ENCODE data around the gene CRLF3.
A peak's percentile ranks its signal among the peaks of the same experiment; 100 is the strongest.
"Not testable (repeated sequence)": the region's sequence is repeated elsewhere in the genome, so short reads cannot be mapped to it uniquely, and the experiment has no call there.

Gene CRLF3

DNA sequence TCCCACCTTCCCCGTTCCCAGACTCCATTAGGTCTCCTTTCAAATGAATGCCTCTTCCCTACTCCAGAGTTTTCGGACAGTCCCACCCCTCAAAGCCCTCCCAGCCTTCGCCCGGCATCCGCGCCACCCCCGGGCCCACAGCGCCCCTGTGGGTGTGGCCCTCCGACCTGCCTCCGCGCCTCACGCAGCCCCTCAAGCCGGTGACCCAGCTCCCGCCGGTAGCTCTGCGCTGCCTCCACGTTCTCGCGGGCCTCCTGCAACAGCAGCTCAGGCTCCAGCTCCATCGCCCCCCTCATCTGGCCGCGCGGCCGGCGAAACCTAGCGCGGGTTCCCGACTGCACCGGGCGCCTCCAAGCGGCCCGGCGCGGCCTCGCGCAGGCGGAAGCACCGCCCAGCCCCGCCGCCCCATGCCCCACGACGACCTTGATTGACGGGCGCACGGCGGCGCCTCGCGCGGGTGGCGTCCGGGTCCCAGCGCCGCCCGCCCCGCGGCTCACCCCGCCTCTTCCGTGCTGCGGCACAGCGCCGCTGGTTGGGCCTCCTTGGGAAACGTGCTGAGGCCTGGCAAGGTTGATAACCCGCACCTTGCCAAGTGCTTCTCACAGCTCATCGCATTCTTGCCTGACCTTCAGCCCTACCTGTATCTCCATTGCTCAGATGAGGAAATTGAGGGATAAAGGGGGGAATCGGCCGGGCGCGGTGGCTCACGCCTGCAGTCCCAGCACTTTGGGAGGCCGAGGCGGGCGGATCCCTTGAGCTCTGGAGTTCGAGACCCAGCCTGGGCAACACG is at the start of gene CRLF3:
TSS of gene CRLF3 (minus strand) at position 337 of the 790 bp plus-strand sequence. CDS start at position 296, 41 bp downstream.
- peak; percentile 90 to 91 for DNase-seq

DNA sequence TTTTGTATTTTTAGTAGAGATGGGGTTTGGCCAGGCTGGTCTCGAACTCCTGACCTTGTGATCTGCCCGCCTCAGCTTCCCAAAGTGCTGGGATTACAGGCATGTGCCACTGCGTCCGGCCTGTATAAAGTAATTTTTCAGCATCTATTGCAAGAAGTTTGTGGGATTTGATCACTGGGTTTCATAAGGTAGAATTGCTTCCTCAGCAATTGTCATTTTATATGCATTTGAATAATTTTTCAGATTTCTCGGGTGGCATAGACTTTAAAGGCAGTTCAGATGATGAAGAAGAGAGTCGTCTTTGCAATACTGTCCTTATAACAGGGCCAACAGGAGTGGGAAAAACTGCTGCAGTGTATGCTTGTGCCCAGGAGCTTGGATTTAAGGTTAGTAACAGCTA is 44.5 kb upstream of the CRLF3 start:
- no peak for DNase-seq

DNA sequence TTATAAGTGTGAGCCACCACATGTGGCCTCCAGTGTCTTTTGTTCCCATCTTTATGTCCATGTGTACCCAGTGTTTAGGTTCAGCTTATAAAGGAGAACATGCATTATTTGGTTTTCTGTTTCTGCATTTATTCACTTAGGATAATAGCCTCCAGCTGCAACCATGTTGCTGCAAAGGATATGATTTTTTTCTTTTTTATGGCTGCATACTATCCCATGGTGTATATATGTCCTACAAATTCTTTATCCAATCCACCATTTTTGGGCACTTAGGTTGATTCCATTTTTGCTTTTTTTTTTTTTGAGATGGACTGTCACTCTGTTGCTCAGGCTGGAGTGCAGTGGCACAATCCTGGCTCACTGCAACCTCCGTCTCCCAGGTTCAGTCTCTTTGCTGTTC is 40.1 kb upstream of the CRLF3 start:
- no peak for DNase-seq

- DNase-seq: no peak
Measured at GRCh38 chr17:30858556-30859250, 34.2 kb upstream of the CRLF3 start.

DNA sequence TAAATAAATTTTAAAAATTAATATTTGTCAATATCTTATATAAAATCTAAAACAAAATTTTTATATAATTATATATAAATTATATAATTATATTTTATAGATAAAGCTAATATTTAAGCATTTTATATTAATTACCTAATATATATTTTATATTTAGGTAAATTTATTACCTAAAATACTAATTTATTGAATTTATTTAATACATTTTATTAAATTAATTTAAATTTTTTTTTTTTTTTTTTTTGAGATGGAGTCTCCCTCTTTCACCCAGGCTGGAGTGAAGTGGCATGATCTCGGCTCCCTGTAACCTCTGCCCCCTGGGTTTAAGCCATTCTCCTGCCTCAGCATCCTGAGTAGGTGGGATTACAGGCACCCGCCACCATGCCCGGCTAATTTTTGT is 29.7 kb upstream of the CRLF3 start:
- no peak for DNase-seq

DNA sequence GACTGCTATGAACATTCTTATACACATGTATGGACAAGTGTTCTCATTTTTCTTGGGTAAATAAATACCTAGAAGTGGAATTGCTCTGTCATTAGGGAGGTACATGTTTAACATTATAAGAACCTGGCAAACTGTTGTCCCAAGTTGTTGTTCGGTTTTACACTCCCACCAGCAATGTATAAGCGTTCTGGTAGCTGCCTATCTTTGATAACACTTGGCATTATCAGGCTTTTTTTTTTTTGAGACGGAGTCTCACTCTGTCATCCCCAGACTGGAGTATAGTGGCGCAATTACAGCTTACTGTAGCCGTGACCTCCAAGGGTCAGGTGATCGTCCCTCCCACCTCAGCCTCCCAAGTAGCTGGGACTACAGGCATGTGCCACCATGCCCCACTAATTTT is 23.5 kb upstream of the CRLF3 start:
- no peak for DNase-seq

DNA sequence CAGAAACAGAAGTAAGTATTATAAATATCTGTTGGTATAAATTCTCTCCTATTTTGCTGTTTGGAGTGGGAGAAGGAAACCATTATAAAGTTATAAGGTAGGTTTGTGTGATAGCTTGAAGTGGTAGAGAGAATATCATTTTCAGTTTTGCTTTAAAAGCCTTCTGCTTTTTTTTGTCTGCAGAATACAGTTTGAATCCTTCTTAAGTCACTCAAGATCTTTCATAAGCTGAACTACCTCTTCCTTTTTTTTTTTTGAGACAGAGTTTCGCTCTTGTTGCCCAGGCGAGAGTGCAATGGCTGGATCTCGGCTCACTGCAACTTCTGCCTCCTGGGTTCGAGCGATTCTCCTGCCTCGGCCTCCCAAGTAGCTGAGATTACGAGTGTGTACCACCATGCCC is 16.3 kb upstream of the CRLF3 start:
- DNase-seq: no peak

DNA sequence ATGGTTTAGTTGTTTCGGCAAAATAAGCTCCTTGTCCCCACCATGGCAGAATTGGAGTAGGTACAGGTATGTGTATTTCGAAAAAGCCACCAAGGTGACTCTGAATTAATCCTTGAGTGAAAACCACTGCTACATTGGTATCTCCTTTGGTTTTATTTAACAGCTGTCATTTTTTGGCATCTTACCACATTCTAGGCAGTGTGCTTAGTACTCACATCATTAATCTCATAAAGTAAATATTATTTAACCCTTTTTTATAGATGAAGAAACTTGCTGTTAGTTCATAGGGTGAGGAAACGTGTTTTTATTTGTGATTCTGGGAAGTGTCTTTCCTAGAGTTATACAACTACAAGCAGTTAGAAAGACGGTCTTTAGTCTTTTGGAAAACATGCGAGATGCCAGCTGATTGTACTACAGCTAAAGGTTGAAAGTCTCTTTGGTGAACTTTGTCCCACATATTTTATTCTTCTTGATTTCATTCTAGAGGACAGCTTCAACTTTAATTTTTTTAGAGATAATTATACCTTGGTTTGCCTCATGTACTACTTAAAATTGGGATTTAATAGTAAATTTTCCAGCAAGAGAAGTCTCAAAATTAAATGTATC is 13.8 kb upstream of the CRLF3 start:
- no peak for DNase-seq

GRCh38 chr17:30832438-30833124 is 8.1 kb upstream of the CRLF3 start:
- DNase-seq: no peak

GRCh38 chr17:30831663-30832437 is 7.4 kb upstream of the CRLF3 start, which contains the start of gene ATAD5:
ATAD5 (plus strand) TSS chr17:30831966; CDS start chr17:30832348, 382 bp downstream.
- peak; percentile 86 to 89 for DNase-seq

GRCh38 chr17:30831257-30831656 is 6.8 kb upstream of the CRLF3 start:
- no peak for DNase-seq

DNA sequence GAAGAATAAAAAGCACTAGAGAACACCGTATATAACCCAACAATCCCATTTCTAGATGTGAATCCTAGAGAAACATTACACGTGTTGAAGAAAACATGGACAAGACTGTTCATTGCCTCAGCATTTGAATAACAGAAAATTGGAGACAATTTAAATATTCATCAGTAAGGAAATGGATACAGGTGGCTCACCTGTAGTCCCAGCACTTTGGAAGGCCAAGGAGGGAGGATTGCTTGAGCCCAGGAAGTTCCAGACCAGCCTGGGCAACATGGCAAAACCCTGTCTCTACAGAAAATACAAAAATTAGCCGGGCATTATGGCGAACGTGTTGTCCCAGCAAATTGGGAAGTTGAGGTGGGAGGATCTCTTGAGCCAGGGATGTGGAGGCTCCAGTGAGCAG is 4.5 kb upstream of the CRLF3 start:
- DNase-seq: no peak

GRCh38 chr17:30827082-30827481 is 2.6 kb upstream of the CRLF3 start:
- DNase-seq: no peak

DNA sequence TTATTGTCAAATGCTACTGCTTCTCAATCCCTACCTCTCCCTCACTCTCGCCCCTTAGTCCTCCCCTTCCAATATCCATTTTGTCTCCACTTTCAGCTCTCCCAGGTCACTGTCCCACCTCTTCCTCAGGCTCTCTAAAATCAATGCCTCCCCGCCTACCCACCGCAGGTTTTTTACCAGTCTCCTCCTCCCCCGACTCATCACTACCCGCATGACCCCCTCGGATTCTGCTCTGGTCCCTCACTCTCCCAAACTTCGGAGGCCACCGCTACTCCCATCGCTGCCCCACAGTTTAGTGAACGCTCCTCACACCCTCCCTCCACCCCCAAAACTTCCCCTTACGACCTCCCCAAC is 513 bp downstream of the CRLF3 start:
- peak in 1 of 2 donors; percentile 41 for DNase-seq

DNA sequence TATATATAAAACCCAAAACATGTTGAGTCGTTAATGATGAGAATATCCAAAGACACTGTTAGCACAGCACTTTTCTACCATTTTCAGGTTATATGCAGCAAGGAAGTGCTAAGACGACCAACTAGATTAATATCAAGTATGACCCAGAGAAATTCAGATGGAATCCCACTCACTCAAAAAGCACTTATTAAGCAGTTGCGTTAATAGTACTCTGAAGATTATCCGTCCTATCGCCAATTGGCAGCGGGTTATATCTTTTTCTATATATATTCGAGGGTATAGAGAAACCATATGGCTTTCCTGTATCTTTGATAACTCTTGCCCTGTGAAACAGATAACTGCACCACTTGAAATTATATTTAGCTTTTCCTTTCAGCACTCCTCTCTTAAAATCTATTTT is 1.1 kb downstream of the CRLF3 start:
- no peak for DNase-seq

- DNase-seq: peak in 1 of 2 donors; percentile 42
Measured at GRCh38 chr17:30822919-30823318, 1.6 kb downstream of the CRLF3 start.

- no peak for DNase-seq
Measured at GRCh38 chr17:30821871-30822723, 2.4 kb downstream of the CRLF3 start.

DNA sequence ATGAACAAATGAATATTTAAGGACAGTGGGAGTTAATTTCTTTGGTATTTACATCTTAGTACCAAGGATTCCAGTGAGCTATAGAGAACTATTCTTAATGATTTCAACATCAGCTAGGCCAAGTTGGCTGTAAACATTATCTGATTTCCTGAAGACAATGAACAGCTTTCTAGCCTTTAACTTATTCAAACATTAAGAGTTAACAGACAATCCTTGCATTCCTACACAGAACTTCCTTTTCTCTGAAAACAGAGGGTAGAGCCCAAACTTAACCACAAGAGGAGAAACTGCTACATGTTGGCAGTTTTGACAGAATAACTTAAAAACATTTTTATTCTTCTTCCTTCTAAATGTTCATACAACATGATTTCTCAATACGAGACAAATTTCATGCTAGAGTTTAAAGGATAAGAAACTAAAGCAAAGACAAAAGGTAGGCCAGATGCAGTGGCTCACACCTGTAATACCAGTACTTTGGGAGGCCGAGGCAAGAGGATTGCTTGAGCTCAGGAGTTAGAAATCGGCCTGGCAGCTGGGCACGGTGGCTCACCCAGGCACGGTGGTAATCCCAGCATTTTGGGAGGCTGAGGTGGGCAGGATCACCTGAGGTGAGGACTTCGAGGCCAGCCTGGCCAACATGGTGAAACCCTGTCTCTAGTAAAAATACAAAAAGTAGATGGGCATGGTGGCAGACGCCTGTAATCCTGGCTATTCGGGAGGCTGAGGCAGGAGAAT is 4.4 kb downstream of the CRLF3 start:
- no peak for DNase-seq

GRCh38 chr17:30816165-30816564 is 8.3 kb downstream of the CRLF3 start:
- DNase-seq: no peak

DNA sequence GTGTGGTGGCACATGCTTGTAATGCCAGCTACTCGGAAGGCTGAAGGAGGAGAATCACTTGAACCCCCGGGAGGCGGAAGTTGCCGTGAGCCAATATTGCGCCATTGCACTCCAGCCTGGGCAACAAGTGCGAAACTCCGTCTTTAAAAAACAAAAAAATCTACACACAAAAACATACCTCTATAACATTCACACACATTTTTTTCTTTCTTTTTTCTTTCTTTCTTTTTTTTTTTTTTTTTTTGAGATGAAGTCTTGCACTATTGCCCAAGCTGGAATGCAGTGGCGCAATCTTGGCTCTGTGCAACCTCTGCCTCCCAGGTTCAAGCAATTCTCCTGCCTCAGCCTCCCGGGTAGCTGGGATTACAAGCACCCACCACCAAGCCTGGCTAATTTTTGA is 9.6 kb downstream of the CRLF3 start:
- DNase-seq: peak in 1 of 2 donors; percentile 32

DNA sequence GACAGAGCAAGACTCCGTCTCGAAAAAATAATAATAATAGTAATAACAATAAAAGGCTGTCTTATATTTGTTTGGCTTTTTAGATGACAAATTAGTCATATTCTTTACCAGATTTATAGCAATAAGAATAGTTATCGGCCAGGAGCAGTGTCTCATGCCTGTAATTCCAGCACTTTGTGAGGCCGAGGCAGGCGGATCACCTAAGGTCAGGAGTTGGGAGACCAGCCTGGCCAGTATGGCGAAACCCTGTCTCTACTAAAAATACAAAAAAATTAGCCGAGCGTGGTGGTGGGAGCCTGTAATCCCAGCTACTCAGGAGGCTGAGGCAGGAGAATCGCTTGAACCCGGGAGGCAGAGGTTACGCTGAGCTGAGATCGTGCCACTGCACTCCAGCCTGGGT is 10.3 kb downstream of the CRLF3 start:
- not testable (repeated sequence) for DNase-seq
